Motor neuron (in vitro differentiated cells): ENCODE results near the gene CHST3. TPM values are rescaled to one million over a fixed set of nuclear protein-coding genes. Genes with fewer than 3 reads are reported as not detected.
"Not testable (repeated sequence)": the region's sequence is repeated elsewhere in the genome, so short reads cannot be mapped to it uniquely, and the experiment has no call there.

Experiments used
- ATAC-seq, 8 experiments: fragments of 200-7000 bp; cut with Tn5 transposase; replicated peaks in 6 of 8; 2 replicates each; pipeline ENCODE4 v1.8.0; 2021; ENCODE audit warnings: mild to moderate bottlenecking in 8 of 8, moderate library complexity in 8 of 8
- H3K27ac ChIP-seq, 2 donors: fragments of 250-450 bp; sonication (Bioruptor Pico); 2 replicates each; pipeline ENCODE4 v1.9.0; 2021; ENCODE audit warnings: antibody characterized with exemption in 2 of 2, mild to moderate bottlenecking in 2 of 2, moderate library complexity in 1 of 2
- H3K4me1 ChIP-seq, 2 donors: fragments of 250-450 bp; sonication (Bioruptor Pico); replicated peaks in 1 of 2; 2 replicates each; pipeline ENCODE4 v1.6.1; 2021; ENCODE audit warnings: antibody characterized with exemption in 2 of 2, mild to moderate bottlenecking in 2 of 2, moderate library complexity in 1 of 2
- H3K4me3 ChIP-seq, 5 donors: fragments of 250-450 bp; sonication (Bioruptor Pico); 2 replicates each; pipeline ENCODE4 v1.9.0; 2021; ENCODE audit warnings: antibody characterized with exemption in 5 of 5, mild to moderate bottlenecking in 5 of 5, moderate library complexity in 4 of 5
- whole genome bisulfite sequencing, 10 experiments: fragments of 450-650 bp; shearing (Covaris generic); methylation state at CpG; one replicate each; pipeline ENCODE4 v1.0.0; 2022; 5-methylcytosine and 5-hydroxymethylcytosine counted together
- in situ Hi-C, 9 experiments: fragments of 400-800 bp; cut with MboI; loops; one replicate each; pipeline ENCODE4 v1.15.0; 2021; ENCODE audit warnings: low sequenced_read_pairs in 9 of 9, low pct_unique_long_range_greater_than_20kb in 2 of 9; ENCODE audit not compliant: unreplicated experiment in 9 of 9
- total RNA-seq, 8 experiments: library from RNA; unstranded; fragments of 300-600 nt; gene quantifications; 2 replicates each; pipeline versions ENCODE4 v1.2.3 to v1.2.4, GENCODE V29; 2022

CHST3 gene
- total RNA-seq, 8 experiments from 2014 or later: 1.5 to 61.7 (median 10.2) TPM

- in situ Hi-C loops: no loop called here
- H3K27ac ChIP-seq: no peak overlapping the region
- WGBS, 10 experiments: 74 to 100% (median 95%) methylated on average over 1 to 4 of the region's 15 CpGs; no CpG with 5 or more reads in 4 of the 10 experiments
- H3K4me3 ChIP-seq: no peak overlapping the region
- ATAC-seq: no peak
- H3K4me1 ChIP-seq: peaks cover 57 to 64% of the 10 kb centered on the region in 2 donors
Measured at GRCh38 chr10:71978988-71979691, 14.9 kb downstream of the CHST3 start.

- ATAC-seq: no peak
- Histone ChIP-seq H3K4me3 (no peak overlapping the region), H3K27ac (no peak overlapping the region), H3K4me1 (peaks cover 57 to 64% of the 10 kb centered on the region in 2 donors)
- in situ Hi-C loops: no loop called here
- 15 to 100% (median 71%) methylated on average over 1 to 5 of the region's 5 CpGs; no CpG with 5 or more reads in 3 of the 10 experiments for WGBS, 10 experiments
Measured at GRCh38 chr10:71979692-71980062, 15.5 kb downstream of the CHST3 start.

DNA sequence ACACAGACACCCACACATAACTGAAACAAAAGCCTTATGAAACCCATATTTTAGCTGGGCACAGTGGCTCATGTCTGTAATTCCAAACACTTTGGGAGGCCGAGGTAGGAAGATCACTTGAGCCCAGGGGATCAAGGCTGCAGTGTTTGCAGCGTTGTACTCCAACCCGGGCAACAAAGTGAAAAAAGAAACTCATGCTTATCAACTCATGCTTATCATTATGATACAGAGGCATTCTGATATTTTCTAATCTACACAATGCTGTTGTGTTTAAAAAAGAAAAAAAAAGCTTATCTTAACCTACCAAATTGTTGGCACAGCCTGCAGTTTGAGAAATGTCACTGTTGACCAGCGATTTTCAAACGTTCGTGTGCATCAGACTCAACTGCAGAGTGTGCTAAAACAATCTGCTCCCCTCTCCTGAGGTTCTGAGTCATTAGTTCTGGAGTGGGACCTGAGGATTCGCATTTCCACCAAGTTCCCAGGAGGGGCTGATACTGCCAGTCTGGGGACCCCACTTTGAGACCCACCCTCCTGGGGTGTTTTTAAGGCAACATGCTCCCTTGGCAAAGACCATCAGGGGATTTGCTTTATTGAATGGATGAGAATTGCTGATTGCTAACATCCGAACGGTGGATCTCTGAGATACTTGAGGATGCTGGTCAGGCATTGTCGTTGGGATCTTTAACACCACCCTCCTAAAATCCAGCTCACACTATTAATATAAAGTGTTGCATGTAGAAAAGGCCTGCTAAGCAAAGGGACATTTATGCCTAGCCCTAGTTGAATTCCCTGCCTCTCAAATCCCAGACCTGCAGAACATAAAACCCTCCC, 16.2 kb downstream of the CHST3 start:
- Histone ChIP-seq H3K4me3 (no peak overlapping the region), H3K4me1 (peaks cover 57 to 63% of the 10 kb centered on the region in 2 donors), H3K27ac (peak overlapping the region; percentile 11 to 48)
- WGBS, 10 experiments: 32 to 100% (median 66%) methylated on average over 3 to 10 of the region's 10 CpGs; no CpG with 5 or more reads in 1 of the 10 experiments
- in situ Hi-C loops: no loop called here
- no peak for ATAC-seq

DNA sequence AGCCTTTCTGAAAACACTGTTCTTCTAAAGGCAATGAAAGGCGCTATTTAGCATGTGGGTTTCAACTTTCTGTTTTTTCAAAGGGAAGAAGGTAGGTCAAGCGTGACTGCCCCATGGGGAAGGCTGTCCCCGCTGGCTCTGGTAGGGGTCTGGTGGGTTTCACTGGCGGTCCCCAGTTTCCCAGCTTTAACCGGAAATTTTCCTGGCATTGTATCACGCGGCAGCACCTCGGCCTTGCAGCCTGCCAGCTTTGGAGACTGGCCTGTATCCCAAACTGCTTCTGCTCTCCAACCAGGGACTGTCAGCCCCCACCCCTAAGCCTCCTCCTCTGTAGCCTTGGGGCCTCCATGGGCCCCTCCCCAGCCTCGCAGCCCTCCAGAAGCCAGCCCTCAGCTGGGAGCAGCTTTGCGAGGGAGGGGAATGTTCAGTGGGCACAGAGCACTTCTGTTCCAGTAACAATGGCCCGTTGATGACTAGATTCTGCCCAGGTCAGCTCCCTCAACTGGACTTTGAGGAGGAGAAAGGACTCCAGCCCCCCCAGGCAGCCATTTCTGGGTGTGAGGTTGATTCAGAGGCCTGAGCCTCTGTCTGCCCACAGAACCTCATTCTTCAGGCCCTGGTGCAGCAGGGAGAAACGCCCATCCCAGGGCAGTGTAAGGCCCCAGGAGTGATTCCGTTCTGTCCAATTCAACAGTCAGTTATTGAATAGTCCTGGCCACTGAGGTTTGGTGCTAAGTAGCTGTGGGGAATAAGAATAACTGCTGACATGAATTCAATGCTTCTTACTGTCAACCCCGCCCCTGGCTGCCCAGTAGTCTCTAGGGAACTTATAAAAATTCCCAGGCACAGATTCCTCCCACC, 17.1 kb downstream of the CHST3 start:
- peak; percentile 80 to 90 (median 84) for ATAC-seq
- 13 to 100% (median 40%) methylated on average over 1 to 11 of the region's 14 CpGs; no CpG with 5 or more reads in 3 of the 10 experiments for WGBS, 10 experiments
- H3K4me1 ChIP-seq: peaks cover 51 to 59% of the 10 kb centered on the region in 2 donors
- in situ Hi-C loops: no loop called here
- peak overlapping the region; percentile 11 to 48 for H3K27ac ChIP-seq
- H3K4me3 ChIP-seq: no peak overlapping the region

DNA sequence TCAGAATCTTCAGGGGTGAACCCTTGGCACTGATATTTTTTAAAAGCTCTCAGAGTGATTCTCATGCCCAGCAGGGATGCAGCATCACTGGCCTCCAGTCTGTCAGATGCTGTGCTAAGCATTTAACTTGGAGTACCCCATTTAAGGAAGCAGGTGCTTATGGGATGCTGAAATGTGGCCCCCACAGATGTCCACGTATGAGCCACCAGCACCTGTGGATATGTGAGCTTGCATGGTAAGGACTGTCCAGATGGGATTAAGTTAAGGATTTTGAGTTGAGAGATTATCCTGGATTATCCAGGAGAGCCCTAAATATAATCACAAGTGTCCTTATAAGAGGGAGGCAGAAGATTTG, 17.7 kb downstream of the CHST3 start:
- in situ Hi-C loops: no loop called here
- 14 to 100% (median 86%) methylated on average over 1 of the region's 1 CpG; no CpG with 5 or more reads in 7 of the 10 experiments for WGBS, 10 experiments
- peaks cover 47 to 59% of the 10 kb centered on the region in 2 donors for H3K4me1 ChIP-seq
- peak overlapping the region in 1 of 2 donors; percentile 11 for H3K27ac ChIP-seq
- ATAC-seq: no peak
- no peak overlapping the region for H3K4me3 ChIP-seq

- ATAC-seq: no peak
- no peak overlapping the region for H3K4me3 ChIP-seq
- in situ Hi-C loops: no loop called here
- H3K4me1 ChIP-seq: peaks cover 47 to 59% of the 10 kb centered on the region in 2 donors
- WGBS, 10 experiments: 52 to 100% (median 94%) methylated on average over 3 to 6 of the region's 10 CpGs; no CpG with 5 or more reads in 2 of the 10 experiments
- H3K27ac ChIP-seq: no peak overlapping the region
Measured at GRCh38 chr10:71982269-71983178, 18.3 kb downstream of the CHST3 start.

DNA sequence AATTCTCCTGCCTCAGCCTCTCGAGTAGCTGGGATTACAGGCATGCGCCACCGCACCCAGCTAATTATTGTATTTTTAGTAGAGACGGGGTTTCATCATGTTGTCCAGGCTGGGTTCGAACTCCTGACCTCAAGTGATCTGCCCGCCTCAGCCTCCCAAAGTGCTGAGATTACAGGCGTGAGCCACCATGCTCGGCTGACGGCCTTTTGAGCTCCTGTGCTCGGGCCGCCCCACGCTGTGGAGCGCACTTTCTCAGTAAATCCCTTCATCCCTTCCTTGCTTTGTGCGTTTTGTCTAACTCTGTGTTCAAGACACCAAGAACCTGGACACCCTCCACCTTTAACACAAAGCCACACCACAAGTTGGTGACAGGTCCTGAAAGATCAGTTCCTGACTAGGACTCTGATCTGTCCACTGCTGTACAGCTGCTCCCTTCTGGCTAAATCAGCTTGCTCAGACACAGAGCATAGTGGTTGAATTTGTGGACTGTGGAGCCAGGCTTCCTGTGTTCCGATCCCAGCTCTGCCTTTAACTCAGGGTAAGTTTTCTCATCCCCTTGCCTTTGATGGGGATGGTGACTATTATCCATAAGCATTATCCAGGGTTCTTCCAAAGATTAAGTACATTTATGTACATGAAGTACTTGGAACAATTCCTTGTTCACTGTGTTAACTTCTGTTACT, 20.1 kb downstream of the CHST3 start:
- Histone ChIP-seq H3K27ac (no peak overlapping the region), H3K4me3 (no peak overlapping the region), H3K4me1 (peaks cover 32 to 44% of the 10 kb centered on the region in 2 donors)
- WGBS, 10 experiments: 73 to 100% (median 97%) methylated on average over 1 to 6 of the region's 15 CpGs; no CpG with 5 or more reads in 2 of the 10 experiments
- no peak for ATAC-seq
- in situ Hi-C loops: no loop called here

GRCh38 chr10:71984809-71985388, 20.7 kb downstream of the CHST3 start:
- Histone ChIP-seq H3K4me1 (peaks cover 28 to 40% of the 10 kb centered on the region in 2 donors), H3K4me3 (no peak overlapping the region), H3K27ac (no peak overlapping the region)
- 75 to 100% (median 93%) methylated on average over 2 to 8 of the region's 9 CpGs; no CpG with 5 or more reads in 5 of the 10 experiments for WGBS, 10 experiments
- no peak for ATAC-seq
- in situ Hi-C loops: no loop called here

- WGBS, 10 experiments: 50 to 100% (median 69%) methylated on average over 1 to 4 of the region's 4 CpGs; no CpG with 5 or more reads in 1 of the 10 experiments
- in situ Hi-C loops: no loop called here
- peaks cover 20 to 36% of the 10 kb centered on the region in 2 donors for H3K4me1 ChIP-seq
- peak in 3 of 8 experiments; percentile 11 to 41 (median 26) for ATAC-seq
- no peak overlapping the region for H3K27ac ChIP-seq
- no peak overlapping the region for H3K4me3 ChIP-seq
Measured at GRCh38 chr10:71985542-71986250, 21.5 kb downstream of the CHST3 start.

DNA sequence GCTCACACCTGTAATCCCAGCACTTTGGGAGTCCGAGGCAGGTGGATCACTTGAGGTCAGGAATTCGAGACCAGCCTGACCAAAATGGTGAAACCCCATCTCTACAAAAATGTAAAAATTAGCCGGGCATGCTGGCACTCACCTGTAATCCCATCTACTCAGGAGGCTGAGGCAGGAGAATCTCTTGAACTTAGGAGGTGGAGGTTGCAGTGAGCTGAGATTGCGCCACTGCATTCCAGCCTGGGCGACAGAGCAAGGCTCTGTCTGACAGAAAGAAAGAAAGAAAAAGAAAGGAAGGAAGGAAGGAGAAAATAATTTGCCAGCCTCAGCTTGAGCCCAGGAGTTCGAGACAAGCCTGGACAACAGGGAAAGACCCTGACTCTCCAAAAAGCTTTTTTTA, 24.7 kb downstream of the CHST3 start:
- in situ Hi-C loops: not testable (repeated sequence)
- H3K4me1 ChIP-seq: peaks cover 2 to 23% of the 10 kb centered on the region in 2 donors

More for the DNA sequence above, 24.7 kb downstream of the CHST3 start:
- ATAC-seq, H3K4me3 ChIP-seq, H3K27ac ChIP-seq: not testable (repeated sequence)
- WGBS, 10 experiments: 40 to 100% (median 97%) methylated on average over 1 to 5 of the region's 6 CpGs; no CpG with 5 or more reads in 4 of the 10 experiments
